OCI-LY7 (cell line): Measurements from ENCODE around the gene AGER.
"Not testable (repeated sequence)": the region's sequence is repeated elsewhere in the genome, so short reads cannot be mapped to it uniquely, and the experiment has no call there.

Experiments used
- EZH2phosphoT487 ChIP-seq: fragments of 200-600 bp; sonication (generic); IDR thresholded peaks from 2 replicates; pipeline ENCODE4 v1.6.1; 2018; ENCODE audit warnings: low read depth, borderline replicate concordance, mild to moderate bottlenecking, mixed run types, antibody characterized with exemption, low read length, moderate library complexity, mixed read lengths
- TF ChIP-seq, protein P1 (sequence below): fragments of 200-600 bp; sonication (generic); conservative IDR thresholded peaks from 2 replicates; pipeline ENCODE4 v1.5.1; 2014; ENCODE audit warnings: mild to moderate bottlenecking, antibody characterized with exemption, low read length, moderate library complexity, mixed read lengths

GRCh38 chr6:32186151-32186840 lies 2.2 kb upstream of the AGER start:
- TF ChIP-seq, protein P1, sequence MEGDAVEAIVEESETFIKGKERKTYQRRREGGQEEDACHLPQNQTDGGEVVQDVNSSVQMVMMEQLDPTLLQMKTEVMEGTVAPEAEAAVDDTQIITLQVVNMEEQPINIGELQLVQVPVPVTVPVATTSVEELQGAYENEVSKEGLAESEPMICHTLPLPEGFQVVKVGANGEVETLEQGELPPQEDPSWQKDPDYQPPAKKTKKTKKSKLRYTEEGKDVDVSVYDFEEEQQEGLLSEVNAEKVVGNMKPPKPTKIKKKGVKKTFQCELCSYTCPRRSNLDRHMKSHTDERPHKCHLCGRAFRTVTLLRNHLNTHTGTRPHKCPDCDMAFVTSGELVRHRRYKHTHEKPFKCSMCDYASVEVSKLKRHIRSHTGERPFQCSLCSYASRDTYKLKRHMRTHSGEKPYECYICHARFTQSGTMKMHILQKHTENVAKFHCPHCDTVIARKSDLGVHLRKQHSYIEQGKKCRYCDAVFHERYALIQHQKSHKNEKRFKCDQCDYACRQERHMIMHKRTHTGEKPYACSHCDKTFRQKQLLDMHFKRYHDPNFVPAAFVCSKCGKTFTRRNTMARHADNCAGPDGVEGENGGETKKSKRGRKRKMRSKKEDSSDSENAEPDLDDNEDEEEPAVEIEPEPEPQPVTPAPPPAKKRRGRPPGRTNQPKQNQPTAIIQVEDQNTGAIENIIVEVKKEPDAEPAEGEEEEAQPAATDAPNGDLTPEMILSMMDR: not testable (repeated sequence)
- not testable (repeated sequence) for TF ChIP-seq EZH2phosphoT487
